ENCODE results near the gene NBPF10. TPM values are rescaled to one million over a fixed set of nuclear protein-coding genes. Genes with fewer than 3 reads are reported as not detected.
"Not testable (repeated sequence)": the region's sequence is repeated elsewhere in the genome, so short reads cannot be mapped to it uniquely, and the experiment has no call there.

NBPF10 gene
- 3.8 TPM for total RNA-seq
- long read RNA-seq, partial matches to known transcripts: 2 of 6 reads
- long read RNA-seq, other reads (novel, unspliced or antisense): 4 of 6 reads

DNA sequence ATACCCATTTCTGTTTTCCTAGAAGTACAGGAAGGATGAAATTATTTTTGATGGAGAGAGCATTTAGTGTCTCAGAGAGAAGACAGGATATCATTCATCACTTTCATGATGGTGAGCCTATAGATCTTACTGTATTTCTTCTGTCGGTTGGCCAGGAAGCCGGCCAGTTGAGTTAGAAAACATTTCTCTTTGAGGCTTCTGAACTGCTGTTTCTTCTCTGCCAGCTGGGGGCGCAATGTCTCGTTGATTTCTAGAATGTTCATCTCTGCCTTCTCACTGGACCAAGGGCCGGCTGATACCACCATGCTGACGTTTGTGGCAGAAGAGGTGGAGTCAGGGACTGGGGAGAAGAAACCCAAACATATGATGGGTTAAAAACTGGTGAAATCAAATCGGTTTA lies at the start of gene NBPF10:
Gene NBPF10 (minus strand): TSS at position 340 of the 400 bp plus-strand sequence. CDS start 35 bp downstream, at position 305.
- H3K4me3 ChIP-seq; ATAC-seq; H3K36me3 ChIP-seq; H3K4me1 ChIP-seq; H3K27ac ChIP-seq; intact Hi-C loops (cut with DNase I); H3K27me3 ChIP-seq; DNase-seq; H3K9me3 ChIP-seq: not testable (repeated sequence)
- TF ChIP-seq, protein P1, sequence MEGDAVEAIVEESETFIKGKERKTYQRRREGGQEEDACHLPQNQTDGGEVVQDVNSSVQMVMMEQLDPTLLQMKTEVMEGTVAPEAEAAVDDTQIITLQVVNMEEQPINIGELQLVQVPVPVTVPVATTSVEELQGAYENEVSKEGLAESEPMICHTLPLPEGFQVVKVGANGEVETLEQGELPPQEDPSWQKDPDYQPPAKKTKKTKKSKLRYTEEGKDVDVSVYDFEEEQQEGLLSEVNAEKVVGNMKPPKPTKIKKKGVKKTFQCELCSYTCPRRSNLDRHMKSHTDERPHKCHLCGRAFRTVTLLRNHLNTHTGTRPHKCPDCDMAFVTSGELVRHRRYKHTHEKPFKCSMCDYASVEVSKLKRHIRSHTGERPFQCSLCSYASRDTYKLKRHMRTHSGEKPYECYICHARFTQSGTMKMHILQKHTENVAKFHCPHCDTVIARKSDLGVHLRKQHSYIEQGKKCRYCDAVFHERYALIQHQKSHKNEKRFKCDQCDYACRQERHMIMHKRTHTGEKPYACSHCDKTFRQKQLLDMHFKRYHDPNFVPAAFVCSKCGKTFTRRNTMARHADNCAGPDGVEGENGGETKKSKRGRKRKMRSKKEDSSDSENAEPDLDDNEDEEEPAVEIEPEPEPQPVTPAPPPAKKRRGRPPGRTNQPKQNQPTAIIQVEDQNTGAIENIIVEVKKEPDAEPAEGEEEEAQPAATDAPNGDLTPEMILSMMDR (IDR thresholded peaks at IDR 0.05): peak; percentile 16

DNA sequence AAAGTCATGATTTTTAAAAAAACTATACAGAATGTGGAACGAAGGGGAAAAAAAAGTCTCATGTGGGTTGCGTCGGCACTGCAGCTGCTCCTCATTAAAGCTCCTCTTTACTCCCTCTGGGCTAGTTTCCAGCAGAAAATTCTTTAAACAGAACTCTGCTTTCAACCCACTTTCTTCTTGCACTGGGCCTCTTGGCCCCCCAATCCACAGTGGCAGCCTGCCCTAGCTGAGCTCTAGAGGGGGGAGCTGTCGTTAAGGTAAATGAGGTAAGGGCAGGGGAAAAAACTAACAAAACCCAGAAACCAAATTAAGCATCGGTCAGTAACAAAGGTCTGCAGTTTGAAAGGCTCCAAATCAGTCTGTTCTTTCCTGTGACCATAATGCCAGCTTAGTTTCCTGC lies 29.9 kb upstream of the NBPF10 start:
- H3K27me3 ChIP-seq; H3K4me1 ChIP-seq; ATAC-seq; H3K4me3 ChIP-seq; H3K27ac ChIP-seq; intact Hi-C loops (cut with DNase I); H3K9me3 ChIP-seq; H3K36me3 ChIP-seq: not testable (repeated sequence)
- peak; percentile 42 for DNase-seq

- H3K4me1 ChIP-seq; DNase-seq; H3K27ac ChIP-seq; H3K9me3 ChIP-seq; H3K36me3 ChIP-seq; intact Hi-C loops (cut with DNase I); H3K27me3 ChIP-seq; H3K4me3 ChIP-seq; ATAC-seq: not testable (repeated sequence)
Measured at GRCh38 chr1:146167740-146168139, 23.1 kb upstream of the NBPF10 start.

- H3K27ac ChIP-seq; H3K4me1 ChIP-seq; intact Hi-C loops (cut with DNase I): not testable (repeated sequence)
Measured at GRCh38 chr1:146167273-146167672, 22.7 kb upstream of the NBPF10 start.

More at GRCh38 chr1:146167273-146167672, 22.7 kb upstream of the NBPF10 start:
- H3K4me3 ChIP-seq, H3K27me3 ChIP-seq, H3K36me3 ChIP-seq, DNase-seq, H3K9me3 ChIP-seq, ATAC-seq: not testable (repeated sequence)

Other genes starting within 250 kb of the NBPF10 start
- gene ITGA10, start 234.8 kb downstream of the NBPF10 start, total RNA-seq: 10.8 TPM
- gene PEX11B, start 226.1 kb downstream of the NBPF10 start, total RNA-seq: 31.0 TPM
- 102 TPM for gene RBM8A, start 217.3 kb downstream of the NBPF10 start, total RNA-seq
- 32.8 TPM for gene LIX1L, start 186.8 kb downstream of the NBPF10 start, total RNA-seq
- gene ANKRD34A, start 180.2 kb downstream of the NBPF10 start, total RNA-seq: 0.69 TPM
- 21.4 TPM for gene POLR3GL, start 180.1 kb downstream of the NBPF10 start, total RNA-seq
- 945 TPM for gene TXNIP, start 148.2 kb downstream of the NBPF10 start, total RNA-seq
- not detected for gene HJV, start 123.1 kb downstream of the NBPF10 start, total RNA-seq
- 41.3 TPM for gene NOTCH2NLA, start 84.2 kb upstream of the NBPF10 start, total RNA-seq